ENCODE measurements around the gene CAPZB. TPM values are rescaled to one million over a fixed set of nuclear protein-coding genes. Genes with fewer than 3 reads are reported as not detected.
"Not testable (repeated sequence)": the region's sequence is repeated elsewhere in the genome, so short reads cannot be mapped to it uniquely, and the experiment has no call there.

CAPZB gene
- polyA plus RNA-seq (ENCODE audit: insufficient read length in 3 of 3), result 100 to 1,000 TPM; 229 to 280 (median 234) TPM
- long read RNA-seq, donor 1, transcript CAPZB-204 (8 exons, 1,568 nt), result minor isoform, 5 of 86 reads
- long read RNA-seq, donor 1, transcript CAPZB-201 (9 exons, 858 nt), result major isoform, 59 of 86 reads
- long read RNA-seq, donor 1, partial matches to known transcripts, result 22 of 86 reads
- long read RNA-seq, donor 1, other reads (novel, unspliced or antisense), result 0 of 86 reads
- long read RNA-seq, donor 2, transcript CAPZB-201 (9 exons, 858 nt), result major isoform, 63 of 91 reads
- long read RNA-seq, donor 2, transcript CAPZB-204 (8 exons, 1,568 nt), result minor isoform, 7 of 91 reads
- long read RNA-seq, donor 2, partial matches to known transcripts, result 20 of 91 reads
- long read RNA-seq, donor 2, other reads (novel, unspliced or antisense), result 0 of 91 reads
- long read RNA-seq, donor 3, transcript CAPZB-204 (8 exons, 1,568 nt), result minor isoform, 16 of 148 reads
- long read RNA-seq, donor 3, transcript CAPZB-201 (9 exons, 858 nt), result major isoform, 98 of 148 reads
- long read RNA-seq, donor 3, partial matches to known transcripts, result 33 of 148 reads
- long read RNA-seq, donor 3, other reads (novel, unspliced or antisense), result 0 of 148 reads
- long read RNA-seq, donor 4, transcript CAPZB-204 (8 exons, 1,568 nt), result minor isoform, 9 of 71 reads
- long read RNA-seq, donor 4, transcript CAPZB-201 (9 exons, 858 nt), result major isoform, 56 of 71 reads
- long read RNA-seq, donor 4, partial matches to known transcripts, result 6 of 71 reads
- long read RNA-seq, donor 4, other reads (novel, unspliced or antisense), result 0 of 71 reads
- long read RNA-seq, donor 5, result 0 reads
- long read RNA-seq, donor 6, transcript CAPZB-201 (9 exons, 858 nt), result major isoform, 49 of 78 reads
- long read RNA-seq, donor 6, partial matches to known transcripts, result 25 of 78 reads
- long read RNA-seq, donor 6, other reads (novel, unspliced or antisense), result 0 of 78 reads
- long read RNA-seq, donor 7, transcript CAPZB-201 (9 exons, 858 nt), result major isoform, 75 of 100 reads
- long read RNA-seq, donor 7, transcript CAPZB-204 (8 exons, 1,568 nt), result minor isoform, 5 of 100 reads
- long read RNA-seq, donor 7, partial matches to known transcripts, result 20 of 100 reads
- long read RNA-seq, donor 7, other reads (novel, unspliced or antisense), result 0 of 100 reads
- long read RNA-seq, donor 8, transcript CAPZB-204 (8 exons, 1,568 nt), result minor isoform, 11 of 141 reads
- long read RNA-seq, donor 8, transcript CAPZB-201 (9 exons, 858 nt), result major isoform, 102 of 141 reads
- long read RNA-seq, donor 8, partial matches to known transcripts, result 27 of 141 reads
- long read RNA-seq, donor 8, other reads (novel, unspliced or antisense), result 0 of 141 reads
- long read RNA-seq, donor 9, transcript CAPZB-204 (8 exons, 1,568 nt), result minor isoform, 5 of 90 reads
- long read RNA-seq, donor 9, transcript CAPZB-201 (9 exons, 858 nt), result major isoform, 79 of 90 reads
- long read RNA-seq, donor 9, partial matches to known transcripts, result 6 of 90 reads
- long read RNA-seq, donor 9, other reads (novel, unspliced or antisense), result 0 of 90 reads
- long read RNA-seq, donor 10, transcript CAPZB-204 (8 exons, 1,568 nt), result minor isoform, 7 of 111 reads
- long read RNA-seq, donor 10, transcript CAPZB-201 (9 exons, 858 nt), result major isoform, 82 of 111 reads
- long read RNA-seq, donor 10, partial matches to known transcripts, result 21 of 111 reads
- long read RNA-seq, donor 10, other reads (novel, unspliced or antisense), result 0 of 111 reads
- long read RNA-seq, donor 11, transcript CAPZB-201 (9 exons, 858 nt), result major isoform, 71 of 91 reads
- long read RNA-seq, donor 11, transcript CAPZB-204 (8 exons, 1,568 nt), result minor isoform, 8 of 91 reads
- long read RNA-seq, donor 11, partial matches to known transcripts, result 11 of 91 reads
- long read RNA-seq, donor 11, other reads (novel, unspliced or antisense), result 0 of 91 reads
- long read RNA-seq, donor 12, transcript CAPZB-201 (9 exons, 858 nt), result major isoform, 21 of 23 reads
- long read RNA-seq, donor 12, partial matches to known transcripts, result 0 of 23 reads
- long read RNA-seq, donor 12, other reads (novel, unspliced or antisense), result 0 of 23 reads
- long read RNA-seq, donor 13, transcript CAPZB-204 (8 exons, 1,568 nt), result minor isoform, 17 of 212 reads
- long read RNA-seq, donor 13, transcript CAPZB-201 (9 exons, 858 nt), result major isoform, 123 of 212 reads
- long read RNA-seq, donor 13, partial matches to known transcripts, result 69 of 212 reads
- long read RNA-seq, donor 13, other reads (novel, unspliced or antisense), result 0 of 212 reads
- long read RNA-seq, donor 14, transcript CAPZB-201 (9 exons, 858 nt), result major isoform, 75 of 85 reads
- long read RNA-seq, donor 14, transcript CAPZB-204 (8 exons, 1,568 nt), result minor isoform, 10 of 85 reads
- long read RNA-seq, donor 14, partial matches to known transcripts, result 0 of 85 reads
- long read RNA-seq, donor 14, other reads (novel, unspliced or antisense), result 0 of 85 reads
- long read RNA-seq, donor 15, transcript CAPZB-201 (9 exons, 858 nt), result major isoform, 41 of 59 reads
- long read RNA-seq, donor 15, partial matches to known transcripts, result 14 of 59 reads
- long read RNA-seq, donor 15, other reads (novel, unspliced or antisense), result 0 of 59 reads
- long read RNA-seq, donor 16, transcript CAPZB-204 (8 exons, 1,568 nt), result minor isoform, 21 of 869 reads
- long read RNA-seq, donor 16, transcript CAPZB-201 (9 exons, 858 nt), result major isoform, 196 of 869 reads
- long read RNA-seq, donor 16, partial matches to known transcripts, result 147 of 869 reads
- long read RNA-seq, donor 16, other reads (novel, unspliced or antisense), result 505 of 869 reads

- peak in 10 of 11 donors; percentile 63 to 90 (median 86) for DNase-seq (ENCODE audit: extremely low read depth in 1 of 11, low read depth in 9 of 11, low spot score in 4 of 11)
These were observed at the start of gene CAPZB for GRCh38 chr1:19485362-19486187. Gene CAPZB, minus strand, starts transcription at chr1:19485539. Its CDS starts 101 bp downstream, at chr1:19485438.

GRCh38 chr1:19534281-19534680 is 48.9 kb upstream of the CAPZB start:
- no peak for DNase-seq (ENCODE audit: extremely low read depth in 1 of 11, low read depth in 9 of 11, low spot score in 4 of 11)

- DNase-seq (ENCODE audit: extremely low read depth in 1 of 11, low read depth in 9 of 11, low spot score in 4 of 11), result no peak
These were observed 48.3 kb upstream of the CAPZB start for GRCh38 chr1:19533626-19534025.

GRCh38 chr1:19532519-19532918 is 47.2 kb upstream of the CAPZB start:
- no peak for DNase-seq (ENCODE audit: extremely low read depth in 1 of 11, low read depth in 9 of 11, low spot score in 4 of 11)

- DNase-seq (ENCODE audit: extremely low read depth in 1 of 11, low read depth in 9 of 11, low spot score in 4 of 11), result no peak
These were observed 44.3 kb upstream of the CAPZB start for GRCh38 chr1:19529664-19530063.

- DNase-seq (ENCODE audit: extremely low read depth in 1 of 11, low read depth in 9 of 11, low spot score in 4 of 11), result no peak
These were observed 43.1 kb upstream of the CAPZB start for GRCh38 chr1:19528438-19528837.

- no peak for DNase-seq (ENCODE audit: extremely low read depth in 1 of 11, low read depth in 9 of 11, low spot score in 4 of 11)
These were observed 40.5 kb upstream of the CAPZB start for GRCh38 chr1:19525607-19526545.

- DNase-seq (ENCODE audit: extremely low read depth in 1 of 11, low read depth in 9 of 11, low spot score in 4 of 11), result no peak
These were observed 39.5 kb upstream of the CAPZB start for GRCh38 chr1:19524791-19525190.

- DNase-seq (ENCODE audit: extremely low read depth in 1 of 11, low read depth in 9 of 11, low spot score in 4 of 11), result not testable (repeated sequence)
These were observed 37.2 kb upstream of the CAPZB start for GRCh38 chr1:19522570-19522969.

GRCh38 chr1:19521411-19521810 is 36.1 kb upstream of the CAPZB start:
- DNase-seq (ENCODE audit: extremely low read depth in 1 of 11, low read depth in 9 of 11, low spot score in 4 of 11), result no peak

GRCh38 chr1:19517017-19517416 is 31.7 kb upstream of the CAPZB start:
- DNase-seq (ENCODE audit: extremely low read depth in 1 of 11, low read depth in 9 of 11, low spot score in 4 of 11), result no peak

GRCh38 chr1:19515201-19515600 is 29.9 kb upstream of the CAPZB start:
- no peak for DNase-seq (ENCODE audit: extremely low read depth in 1 of 11, low read depth in 9 of 11, low spot score in 4 of 11)

- DNase-seq (ENCODE audit: extremely low read depth in 1 of 11, low read depth in 9 of 11, low spot score in 4 of 11), result peak in 1 of 11 donors; percentile 20
These were observed 29.1 kb upstream of the CAPZB start for GRCh38 chr1:19514391-19514831.

GRCh38 chr1:19512545-19512944 is 27.2 kb upstream of the CAPZB start:
- DNase-seq (ENCODE audit: extremely low read depth in 1 of 11, low read depth in 9 of 11, low spot score in 4 of 11), result no peak
